T-helper 17 cell (primary cell): ENCODE measurements around the gene SKA3. TPM values are rescaled to one million over a fixed set of nuclear protein-coding genes. Genes with fewer than 3 reads are reported as not detected.
"Not testable (repeated sequence)": the region's sequence is repeated elsewhere in the genome, so short reads cannot be mapped to it uniquely, and the experiment has no call there.

Experiments used
- ATAC-seq: fragments of 150-1000 bp; cut with Tn5 transposase; 2 replicates; pipeline ENCODE4 v1.10.0; 2021; ENCODE audit warnings: mild to moderate bottlenecking, moderate library complexity
- DNase-seq, 3 donors: peaks; one replicate each; pipeline versions ENCODE4 v3.0.0 to v3.0.0-alpha.2; 2020 to 2021
- H3K9me3 ChIP-seq: one replicate; pipeline ENCODE4 v1.7.0; 2013; ENCODE audit warnings: low read length, mild to moderate bottlenecking; ENCODE audit not compliant: control insufficient read depth, poor library complexity, severe bottlenecking
- H3K27ac Mint-ChIP-seq: one replicate; pipeline ENCODE4 v1.8.0; 2022; ENCODE audit warnings: mild to moderate bottlenecking, moderate library complexity, mixed read lengths
- H3K27me3 Mint-ChIP-seq: one replicate; pipeline ENCODE4 v1.8.0; 2022; ENCODE audit warnings: mixed read lengths
- H3K36me3 Mint-ChIP-seq: one replicate; pipeline ENCODE4 v1.8.0; 2022; ENCODE audit warnings: low read depth, mixed read lengths
- H3K4me1 Mint-ChIP-seq: one replicate; pipeline ENCODE4 v1.8.0; 2022; ENCODE audit warnings: mild to moderate bottlenecking, mixed read lengths
- H3K4me3 Mint-ChIP-seq: one replicate; pipeline ENCODE4 v1.8.0; 2022; ENCODE audit warnings: mild to moderate bottlenecking, moderate library complexity, mixed read lengths
- total RNA-seq, 4 donors: library from RNA in 2 of 4; stranded (reverse) in 2 of 4; gene quantifications; one replicate each; pipeline ENCODE4 v1.2.3 and lab custom pipeline; 2022 to 2026

The SKA3 gene
- total RNA-seq, result 1 to 10 TPM; 1.9 to 2.7 TPM
- 0 to 0.53 reads per million in 2 donors for total RNA-seq (lab: John Stamatoyannopoulos, UW)

- no peaks in the 10 kb centered on the region for H3K27me3 Mint-ChIP-seq
- H3K4me1 Mint-ChIP-seq, result peaks cover 10% of the 10 kb centered on the region
- peak within 1 kb of the TSS; percentile 96 for H3K27ac Mint-ChIP-seq
- DNase-seq, result peak; percentile 92 to 95 (median 94)
- no peaks in the 10 kb centered on the region for H3K9me3 ChIP-seq
- H3K36me3 Mint-ChIP-seq, result no peaks in the 10 kb centered on the region
- peak; percentile 98 for ATAC-seq
- H3K4me3 Mint-ChIP-seq, result peak within 1 kb of the TSS; percentile 99
Measured at GRCh38 chr13:21176215-21176981, at the start of gene SKA3, which contains the start of gene MRPL57. Gene SKA3, minus strand, starts transcription at chr13:21176552. Its CDS starts 75 bp downstream, at chr13:21176477. Gene MRPL57, plus strand, starts transcription at chr13:21176658. Its CDS starts 259 bp downstream, at chr13:21176917.

GRCh38 chr13:21225082-21225481 lies 48.7 kb upstream of the SKA3 start:
- H3K4me1 Mint-ChIP-seq, result no peaks in the 10 kb centered on the region
- H3K36me3 Mint-ChIP-seq, result peaks cover 4% of the 10 kb centered on the region
- ATAC-seq, result no peak
- no peaks in the 10 kb centered on the region for H3K9me3 ChIP-seq
- no peak overlapping the region for H3K27ac Mint-ChIP-seq
- H3K27me3 Mint-ChIP-seq, result peaks cover 37% of the 10 kb centered on the region
- DNase-seq, result no peak
- no peak overlapping the region for H3K4me3 Mint-ChIP-seq

DNA sequence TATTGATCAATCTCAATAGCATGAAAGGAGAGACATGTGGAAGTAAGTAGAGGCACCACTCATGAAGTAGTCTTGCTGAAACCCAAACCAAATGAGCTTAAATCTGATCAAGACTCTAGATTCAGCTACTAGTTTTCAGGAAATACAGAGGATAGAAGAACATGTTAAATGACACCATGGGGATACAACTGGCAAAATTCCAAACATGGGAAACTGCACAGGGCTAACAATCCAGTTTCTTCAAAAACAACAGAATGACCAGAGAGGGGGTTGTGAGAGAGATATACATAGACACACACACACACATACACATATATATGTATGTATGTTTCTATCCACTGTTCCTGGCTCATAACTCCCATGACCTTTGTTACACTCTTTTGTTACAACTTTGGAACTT lies 44.9 kb upstream of the SKA3 start:
- H3K9me3 ChIP-seq, result no peaks in the 10 kb centered on the region
- H3K4me1 Mint-ChIP-seq, result peaks cover 13% of the 10 kb centered on the region

DNA sequence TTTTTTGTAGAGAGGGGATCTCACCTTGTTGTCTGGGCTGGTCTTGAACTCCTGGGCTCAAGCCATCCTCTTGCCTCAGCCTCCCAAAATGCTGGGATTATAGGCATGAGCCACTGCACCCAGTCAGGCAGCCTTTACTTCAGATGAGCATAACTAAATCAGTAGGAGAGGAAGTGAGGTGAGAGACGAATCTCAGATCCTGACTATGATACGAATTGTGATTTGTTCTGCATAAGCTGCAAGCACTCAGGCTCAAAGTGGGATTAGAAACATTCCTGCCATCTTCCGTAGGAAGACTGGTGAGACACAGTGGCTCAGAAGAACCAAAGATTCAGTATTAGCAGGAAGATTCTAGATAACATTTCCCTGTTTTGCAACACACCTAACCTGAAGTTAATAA lies 43.4 kb upstream of the SKA3 start:
- not testable (repeated sequence) for H3K4me3 Mint-ChIP-seq, DNase-seq, H3K9me3 ChIP-seq, ATAC-seq, H3K27me3 Mint-ChIP-seq, H3K36me3 Mint-ChIP-seq
- Mint-ChIP-seq H3K27ac (peak overlapping the region; percentile 32), H3K4me1 (peaks cover 13% of the 10 kb centered on the region)

More for the DNA sequence above, 44.9 kb upstream of the SKA3 start:
- Mint-ChIP-seq H3K4me3 (no peak overlapping the region), H3K27ac (no peak overlapping the region), H3K36me3 (peaks cover 4% of the 10 kb centered on the region), H3K27me3 (peaks cover 14% of the 10 kb centered on the region)
- DNase-seq (no peak), ATAC-seq (no peak)

DNA sequence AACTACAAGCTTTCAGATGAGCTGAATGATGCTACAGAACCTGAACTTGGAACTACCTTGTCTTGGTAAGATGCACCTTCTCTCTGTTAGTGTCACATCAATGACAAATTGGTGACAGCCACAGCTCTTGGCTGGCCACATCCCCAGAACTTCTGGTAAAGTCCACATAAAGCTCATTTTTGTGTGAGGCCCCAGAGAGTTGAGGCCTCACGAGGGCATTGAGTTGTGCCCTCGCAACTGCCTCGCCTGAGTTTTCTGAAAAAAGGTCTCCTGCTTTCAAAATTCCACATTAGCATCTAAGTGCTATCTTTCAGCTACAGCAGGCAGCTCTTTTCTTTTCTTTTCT lies 42.7 kb upstream of the SKA3 start:
- H3K4me3 Mint-ChIP-seq, result no peak overlapping the region
- H3K9me3 ChIP-seq, result no peaks in the 10 kb centered on the region
- peaks cover 13% of the 10 kb centered on the region for H3K4me1 Mint-ChIP-seq
- DNase-seq (no peak), ATAC-seq (no peak)
- H3K36me3 Mint-ChIP-seq, result peaks cover 4% of the 10 kb centered on the region
- peak overlapping the region; percentile 22 for H3K27ac Mint-ChIP-seq
- H3K27me3 Mint-ChIP-seq, result peaks cover 2% of the 10 kb centered on the region

DNA sequence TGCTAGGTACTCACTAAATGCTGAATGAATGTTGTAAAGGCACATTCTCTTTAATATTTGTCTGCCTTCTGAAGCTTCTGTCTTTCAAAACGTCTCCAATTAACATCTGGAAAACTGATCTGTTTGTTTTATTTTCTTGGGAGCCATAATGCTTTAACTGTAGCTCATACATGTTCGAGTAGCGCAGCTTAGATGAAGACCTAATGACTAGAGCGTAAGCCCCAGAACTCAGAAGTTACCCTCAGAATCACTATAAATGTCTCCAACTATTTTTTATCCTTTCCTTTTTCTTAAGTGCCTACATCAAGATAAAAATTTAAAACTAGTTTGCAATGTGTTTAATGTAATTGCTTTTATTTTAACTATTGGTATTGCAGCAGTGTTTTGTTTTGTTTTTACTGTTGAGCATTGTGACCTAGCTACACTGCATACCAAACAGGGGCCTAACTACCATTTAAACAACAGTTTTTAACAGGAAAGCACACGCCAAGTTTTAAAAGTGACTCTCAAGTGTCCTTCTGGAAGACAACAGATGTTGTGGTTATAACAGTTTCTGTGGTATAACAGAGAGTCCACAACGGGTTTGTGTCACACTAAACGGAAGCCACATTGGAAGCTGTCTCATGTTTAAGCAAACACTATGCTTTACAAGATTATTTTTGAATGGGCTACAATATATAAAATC lies 42.1 kb upstream of the SKA3 start:
- no peak overlapping the region for H3K4me3 Mint-ChIP-seq
- peaks cover 5% of the 10 kb centered on the region for H3K27me3 Mint-ChIP-seq
- DNase-seq, result no peak
- ATAC-seq, result no peak
- H3K27ac Mint-ChIP-seq, result peak overlapping the region; percentile 22
- peaks cover 4% of the 10 kb centered on the region for H3K36me3 Mint-ChIP-seq
- no peaks in the 10 kb centered on the region for H3K9me3 ChIP-seq
- H3K4me1 Mint-ChIP-seq, result peaks cover 13% of the 10 kb centered on the region

- DNase-seq, result no peak
- Mint-ChIP-seq H3K4me1 (peaks cover 13% of the 10 kb centered on the region), H3K4me3 (no peak overlapping the region), H3K27me3 (peaks cover 18% of the 10 kb centered on the region), H3K27ac (no peak overlapping the region), H3K36me3 (no peaks in the 10 kb centered on the region)
- no peaks in the 10 kb centered on the region for H3K9me3 ChIP-seq
- ATAC-seq, result no peak
Measured at GRCh38 chr13:21216332-21216731, 40.0 kb upstream of the SKA3 start.

- ATAC-seq, H3K4me3 Mint-ChIP-seq, H3K36me3 Mint-ChIP-seq, H3K9me3 ChIP-seq, DNase-seq, H3K27ac Mint-ChIP-seq: not testable (repeated sequence)
- H3K4me1 Mint-ChIP-seq, result peaks cover 13% of the 10 kb centered on the region
- peaks cover 18% of the 10 kb centered on the region for H3K27me3 Mint-ChIP-seq
Measured at GRCh38 chr13:21215419-21215818, 39.1 kb upstream of the SKA3 start.

DNA sequence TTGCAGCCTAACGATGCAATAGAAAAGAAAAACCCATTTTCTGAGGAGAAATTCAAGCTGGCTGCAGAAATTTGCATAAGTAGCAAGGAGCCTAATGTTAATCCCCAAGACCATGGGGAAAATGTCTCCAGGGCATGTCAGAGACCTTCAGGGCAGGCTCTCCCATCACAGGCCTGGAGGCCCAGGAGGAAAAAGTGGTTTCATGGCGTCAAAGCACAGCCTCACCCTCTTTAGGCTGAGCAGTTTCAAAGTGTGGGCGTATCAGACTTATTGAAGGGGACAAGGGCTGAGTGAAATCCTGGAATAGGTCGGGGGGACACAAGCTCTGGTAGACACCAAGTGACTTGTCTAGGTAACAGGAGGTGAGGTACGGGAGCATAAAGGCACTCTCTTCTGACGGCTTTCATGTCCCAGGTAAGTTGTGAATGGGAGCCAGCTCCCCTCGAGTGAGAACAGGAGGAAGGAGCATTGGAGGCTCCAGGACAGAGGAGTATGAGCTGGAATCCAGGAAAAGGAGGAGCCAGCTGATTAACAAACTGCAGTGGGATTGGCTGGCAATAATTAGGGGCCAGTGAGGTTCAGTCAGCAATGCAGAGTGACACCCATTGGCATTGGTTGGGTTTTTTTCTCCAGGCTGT lies 35.9 kb upstream of the SKA3 start:
- no peaks in the 10 kb centered on the region for H3K4me1 Mint-ChIP-seq
- H3K9me3 ChIP-seq, result no peaks in the 10 kb centered on the region
- DNase-seq (no peak), ATAC-seq (no peak)
- H3K4me3 Mint-ChIP-seq, result no peak overlapping the region
- H3K27me3 Mint-ChIP-seq, result peaks cover 27% of the 10 kb centered on the region
- H3K36me3 Mint-ChIP-seq, result peaks cover 2% of the 10 kb centered on the region
- H3K27ac Mint-ChIP-seq, result no peak overlapping the region

- no peak overlapping the region for H3K27ac Mint-ChIP-seq
Measured at GRCh38 chr13:21208652-21209154, 32.4 kb upstream of the SKA3 start.

DNA sequence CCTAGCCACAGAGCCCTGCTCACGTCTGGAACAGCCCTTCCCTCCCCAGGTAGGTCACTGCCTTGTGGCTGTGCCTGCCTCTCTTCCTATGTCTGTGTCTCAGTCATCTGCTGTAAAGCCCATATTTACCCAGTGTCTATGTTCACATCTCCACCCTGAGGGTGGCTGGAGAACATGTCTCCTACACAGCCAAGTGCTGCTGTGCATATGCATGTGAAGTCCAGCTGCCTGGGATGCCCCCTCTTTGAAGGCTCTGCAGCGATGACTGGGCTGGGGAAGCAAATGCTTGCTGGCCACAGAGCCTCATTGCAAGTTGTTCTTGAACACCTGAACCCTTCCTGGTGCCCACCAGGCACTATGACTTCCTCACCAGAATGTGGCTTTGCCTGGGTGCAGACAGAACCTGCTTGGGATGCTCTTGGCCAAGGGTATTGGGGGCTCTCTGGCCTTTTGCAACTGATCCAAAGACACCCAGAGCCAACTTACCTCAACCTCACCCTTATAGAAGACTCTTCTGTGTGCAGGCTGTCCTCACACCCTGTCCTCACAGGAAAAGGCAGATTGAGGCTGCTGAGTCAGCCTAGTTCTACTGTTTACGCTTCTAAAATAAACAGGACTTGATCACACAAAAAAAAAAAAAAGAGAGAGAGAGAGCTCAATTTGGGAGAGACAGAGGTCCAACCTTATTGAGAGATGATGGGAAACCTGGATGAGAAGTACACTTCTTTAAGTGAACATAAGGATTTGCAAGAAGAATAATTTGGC lies 26.6 kb upstream of the SKA3 start:
- Mint-ChIP-seq H3K27ac (peak overlapping the region; percentile 51), H3K4me3 (no peak overlapping the region), H3K4me1 (peaks cover 2% of the 10 kb centered on the region), H3K27me3 (peaks cover 21% of the 10 kb centered on the region), H3K36me3 (peaks cover 2% of the 10 kb centered on the region)
- DNase-seq (no peak), ATAC-seq (no peak)
- H3K9me3 ChIP-seq, result no peaks in the 10 kb centered on the region

More at GRCh38 chr13:21208652-21209154, 32.4 kb upstream of the SKA3 start:
- Mint-ChIP-seq H3K27me3 (peaks cover 24% of the 10 kb centered on the region), H3K4me3 (no peak overlapping the region), H3K36me3 (peaks cover 2% of the 10 kb centered on the region), H3K4me1 (no peaks in the 10 kb centered on the region)
- no peaks in the 10 kb centered on the region for H3K9me3 ChIP-seq
- ATAC-seq, result no peak
- DNase-seq, result no peak

- not testable (repeated sequence) for H3K36me3 Mint-ChIP-seq, H3K9me3 ChIP-seq, DNase-seq, H3K4me1 Mint-ChIP-seq, H3K4me3 Mint-ChIP-seq, ATAC-seq, H3K27ac Mint-ChIP-seq
- H3K27me3 Mint-ChIP-seq, result peaks cover 30% of the 10 kb centered on the region
Measured at GRCh38 chr13:21201456-21202190, 25.3 kb upstream of the SKA3 start.
